GM23338 (cell line): Measurements from ENCODE around the gene PALMD. TPM values are rescaled to one million over a fixed set of nuclear protein-coding genes. Genes with fewer than 3 reads are reported as not detected.

Source experiments
- ATAC-seq: fragments of 200-7000 bp; cut with Tn5 transposase; 3 replicates; pipeline ENCODE4 v1.9.1; 2020
- DNase-seq: peaks from one replicate; pipeline ENCODE4 v3.0.0-alpha.2; 2015; ENCODE audit warnings: low spot score
- H2AFZ ChIP-seq: fragments of 200-600 bp; sonication (generic); 2 replicates; pipeline ENCODE4 v1.8.0; 2016; ENCODE audit warnings: antibody characterized with exemption, mild to moderate bottlenecking, moderate library complexity
- H3F3A ChIP-seq: fragments of 200-600 bp; sonication (generic); replicated peaks from 2 replicates; pipeline ENCODE4 v1.8.0; 2017; ENCODE audit warnings: antibody characterized with exemption, mixed run types, low read depth
- H3K27ac ChIP-seq: fragments of 200-600 bp; sonication (generic); 2 replicates; pipeline ENCODE4 v1.6.1; 2016; ENCODE audit warnings: low read depth
- H3K27me3 ChIP-seq: fragments of 200-600 bp; sonication (generic); 2 replicates; pipeline ENCODE4 v1.8.0; 2016; ENCODE audit warnings: mild to moderate bottlenecking, mixed run types, moderate library complexity; ENCODE audit not compliant: insufficient read depth
- H3K36me3 ChIP-seq: fragments of 200-600 bp; sonication (generic); 2 replicates; pipeline ENCODE4 v1.8.0; 2016; ENCODE audit warnings: mild to moderate bottlenecking; ENCODE audit not compliant: insufficient read depth
- H3K4me1 ChIP-seq: fragments of 200-600 bp; sonication (generic); 2 replicates; pipeline ENCODE4 v1.8.0; 2016; ENCODE audit warnings: mild to moderate bottlenecking, moderate library complexity; ENCODE audit not compliant: insufficient read depth
- H3K4me2 ChIP-seq: fragments of 200-600 bp; sonication (generic); 2 replicates; pipeline ENCODE4 v1.7.1; 2017; ENCODE audit warnings: mixed run types
- H3K4me3 ChIP-seq: fragments of 200-600 bp; sonication (generic); 2 replicates; pipeline ENCODE4 v1.6.1; 2016; ENCODE audit warnings: mixed run types
- H3K79me2 ChIP-seq: fragments of 200-600 bp; sonication (generic); replicated peaks from 2 replicates; pipeline ENCODE4 v1.8.0; 2017; ENCODE audit warnings: mild to moderate bottlenecking; ENCODE audit not compliant: insufficient read depth
- H3K9me2 ChIP-seq: fragments of 200-600 bp; sonication (generic); 2 replicates; pipeline ENCODE4 v1.8.0; 2017; ENCODE audit not compliant: insufficient read depth
- H4K20me1 ChIP-seq: fragments of 200-600 bp; sonication (generic); replicated peaks from 2 replicates; pipeline ENCODE4 v1.8.0; 2017; ENCODE audit warnings: mild to moderate bottlenecking; ENCODE audit not compliant: insufficient read depth
- H3K27ac Mint-ChIP-seq: 2 replicates; pipeline ENCODE4 v1.8.0; 2020; ENCODE audit warnings: inconsistent platforms, mild to moderate bottlenecking, moderate library complexity, mixed read lengths
- H3K27me3 Mint-ChIP-seq: 3 replicates; pipeline ENCODE4 v1.8.0; 2022; ENCODE audit warnings: low read depth, mild to moderate bottlenecking, moderate library complexity, mixed read lengths, inconsistent platforms; ENCODE audit not compliant: insufficient read depth, poor library complexity
- H3K36me3 Mint-ChIP-seq: 3 replicates; pipeline ENCODE4 v1.8.0; 2021; ENCODE audit warnings: low read depth, mild to moderate bottlenecking, inconsistent platforms, moderate library complexity, mixed read lengths
- H3K4me1 Mint-ChIP-seq: 3 replicates; pipeline ENCODE4 v1.8.0; 2020; ENCODE audit warnings: mild to moderate bottlenecking, inconsistent platforms, mixed read lengths
- H3K4me3 Mint-ChIP-seq: 3 replicates; pipeline ENCODE4 v1.8.0; 2021; ENCODE audit warnings: moderate library complexity, mild to moderate bottlenecking, inconsistent platforms, mixed read lengths
- H3K9me3 Mint-ChIP-seq: 3 replicates; pipeline ENCODE4 v1.8.0; 2020; ENCODE audit warnings: moderate library complexity, mild to moderate bottlenecking, inconsistent platforms, mixed read lengths
- CREB1 ChIP-seq: fragments of 250-450 bp; sonication (Bioruptor Pico); IDR thresholded peaks from 2 replicates; pipeline ENCODE4 v1.5.0; 2020; ENCODE audit warnings: low read depth, mild to moderate bottlenecking, moderate library complexity
- EZH2 ChIP-seq: fragments of 200-600 bp; sonication (generic); IDR thresholded peaks from one replicate; pipeline ENCODE4 v1.8.0; 2017; ENCODE audit warnings: antibody characterized with exemption, mild to moderate bottlenecking, low read depth; ENCODE audit not compliant: unreplicated experiment
- EZH2phosphoT487 ChIP-seq: fragments of 200-600 bp; sonication (generic); IDR thresholded peaks from one replicate; pipeline ENCODE4 v1.8.1; 2018; ENCODE audit warnings: antibody characterized with exemption; ENCODE audit not compliant: unreplicated experiment
- NANOG ChIP-seq: IDR thresholded peaks from 2 replicates; pipeline ENCODE4 v1.6.1; 2016; ENCODE audit warnings: antibody characterized with exemption, borderline replicate concordance
- POLR2AphosphoS5 ChIP-seq: IDR thresholded peaks from 2 replicates; pipeline ENCODE4 v1.6.1; 2016; ENCODE audit warnings: antibody characterized with exemption, low read depth
- STAT1 ChIP-seq: IDR thresholded peaks from one replicate; pipeline ENCODE4 v1.6.1; 2016; ENCODE audit warnings: antibody characterized with exemption; ENCODE audit not compliant: unreplicated experiment
- polyA plus RNA-seq: library from polyadenylated mRNA; unstranded; fragments of >200 nt; fragmentation: Nextera tagmentation; extraction: Ambion mirVana; gene quantifications from 2 replicates; pipeline ENCODE4 v1.2.1, GENCODE V29; 2016
- total RNA-seq: library from RNA; depleted of rRNA; stranded (reverse); fragments of >200 nt; shearing (Covaris generic); gene quantifications from 2 replicates; pipeline ENCODE4 v1.2.3, GENCODE V29; 2014
- TF ChIP-seq, protein P1 (sequence below): IDR thresholded peaks from 2 replicates; pipeline ENCODE4 v1.6.1; 2016; ENCODE audit warnings: antibody characterized with exemption
- TF ChIP-seq, protein P2 (sequence below), 2 experiments: fragments of 200-600 bp in 1 of 2; sonication (generic) in 1 of 2; conservative IDR thresholded peaks; 2 replicates each; pipeline versions ENCODE4 v1.5.1 to v1.6.1; 2016 to 2017; ENCODE audit warnings: antibody characterized with exemption in 2 of 2, low read depth in 2 of 2, mild to moderate bottlenecking in 2 of 2, moderate library complexity in 1 of 2
- TF ChIP-seq, protein P3 (sequence below): IDR thresholded peaks from one replicate; pipeline ENCODE4 v1.6.1; 2018; ENCODE audit warnings: antibody characterized with exemption; ENCODE audit not compliant: unreplicated experiment

PALMD gene
- total and polyA plus RNA-seq, 2 experiments from 2014 or later: not detected

DNA sequence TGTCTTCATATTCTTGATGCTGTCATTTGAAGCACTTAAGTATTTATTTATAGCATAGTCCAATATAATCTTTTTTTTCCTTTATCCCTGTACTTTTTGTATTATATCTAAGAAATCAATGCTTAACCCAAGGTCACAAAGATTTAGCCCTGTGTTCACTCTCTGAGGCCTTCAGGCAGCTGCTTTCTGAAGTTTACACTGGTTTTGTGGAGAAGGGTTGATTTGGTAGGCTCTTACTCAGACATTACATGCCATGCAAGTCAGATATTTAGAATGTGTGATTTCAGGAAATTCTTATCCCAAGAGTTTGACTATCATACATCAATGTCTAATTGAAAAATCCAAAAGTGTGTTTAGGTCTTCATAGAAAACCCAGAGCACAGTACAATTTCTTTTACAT is 56.3 kb downstream of the PALMD start:
- H3K4me3 ChIP-seq: no peak overlapping the region
- ATAC-seq: no peak
- Mint-ChIP-seq H3K4me3 (no peak overlapping the region), H3K36me3 (peaks cover 6% of the 10 kb centered on the region; the same call in 1 of the 3 replicates), H3K9me3 (no peaks in the 10 kb centered on the region; the same call in 1 of the 3 replicates), H3K27ac (no peak overlapping the region), H3K4me1 (0 out of 3 replicates have a peak, but pooled peaks cover 2% of the 10 kb centered on the region), H3K27me3 (peaks cover 4% of the 10 kb centered on the region)
- no peaks in the 10 kb centered on the region for H3K4me1 ChIP-seq
- no peaks in the 10 kb centered on the region for H3K79me2 ChIP-seq
- H2AFZ ChIP-seq: no peak overlapping the region
- TF ChIP-seq, protein P1, sequence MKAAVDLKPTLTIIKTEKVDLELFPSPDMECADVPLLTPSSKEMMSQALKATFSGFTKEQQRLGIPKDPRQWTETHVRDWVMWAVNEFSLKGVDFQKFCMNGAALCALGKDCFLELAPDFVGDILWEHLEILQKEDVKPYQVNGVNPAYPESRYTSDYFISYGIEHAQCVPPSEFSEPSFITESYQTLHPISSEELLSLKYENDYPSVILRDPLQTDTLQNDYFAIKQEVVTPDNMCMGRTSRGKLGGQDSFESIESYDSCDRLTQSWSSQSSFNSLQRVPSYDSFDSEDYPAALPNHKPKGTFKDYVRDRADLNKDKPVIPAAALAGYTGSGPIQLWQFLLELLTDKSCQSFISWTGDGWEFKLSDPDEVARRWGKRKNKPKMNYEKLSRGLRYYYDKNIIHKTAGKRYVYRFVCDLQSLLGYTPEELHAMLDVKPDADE: no peak
- TF ChIP-seq CREB1 (CRISPR knock-in tag) (no peak), EZH2phosphoT487 (no peak), NANOG (no peak), POLR2AphosphoS5 (no peak)
- TF ChIP-seq, protein P2, sequence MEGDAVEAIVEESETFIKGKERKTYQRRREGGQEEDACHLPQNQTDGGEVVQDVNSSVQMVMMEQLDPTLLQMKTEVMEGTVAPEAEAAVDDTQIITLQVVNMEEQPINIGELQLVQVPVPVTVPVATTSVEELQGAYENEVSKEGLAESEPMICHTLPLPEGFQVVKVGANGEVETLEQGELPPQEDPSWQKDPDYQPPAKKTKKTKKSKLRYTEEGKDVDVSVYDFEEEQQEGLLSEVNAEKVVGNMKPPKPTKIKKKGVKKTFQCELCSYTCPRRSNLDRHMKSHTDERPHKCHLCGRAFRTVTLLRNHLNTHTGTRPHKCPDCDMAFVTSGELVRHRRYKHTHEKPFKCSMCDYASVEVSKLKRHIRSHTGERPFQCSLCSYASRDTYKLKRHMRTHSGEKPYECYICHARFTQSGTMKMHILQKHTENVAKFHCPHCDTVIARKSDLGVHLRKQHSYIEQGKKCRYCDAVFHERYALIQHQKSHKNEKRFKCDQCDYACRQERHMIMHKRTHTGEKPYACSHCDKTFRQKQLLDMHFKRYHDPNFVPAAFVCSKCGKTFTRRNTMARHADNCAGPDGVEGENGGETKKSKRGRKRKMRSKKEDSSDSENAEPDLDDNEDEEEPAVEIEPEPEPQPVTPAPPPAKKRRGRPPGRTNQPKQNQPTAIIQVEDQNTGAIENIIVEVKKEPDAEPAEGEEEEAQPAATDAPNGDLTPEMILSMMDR (conservative IDR thresholded peaks at IDR 0.05; ENCODE audit: low read depth in 2 of 2): no peak
- TF ChIP-seq, protein P3, sequence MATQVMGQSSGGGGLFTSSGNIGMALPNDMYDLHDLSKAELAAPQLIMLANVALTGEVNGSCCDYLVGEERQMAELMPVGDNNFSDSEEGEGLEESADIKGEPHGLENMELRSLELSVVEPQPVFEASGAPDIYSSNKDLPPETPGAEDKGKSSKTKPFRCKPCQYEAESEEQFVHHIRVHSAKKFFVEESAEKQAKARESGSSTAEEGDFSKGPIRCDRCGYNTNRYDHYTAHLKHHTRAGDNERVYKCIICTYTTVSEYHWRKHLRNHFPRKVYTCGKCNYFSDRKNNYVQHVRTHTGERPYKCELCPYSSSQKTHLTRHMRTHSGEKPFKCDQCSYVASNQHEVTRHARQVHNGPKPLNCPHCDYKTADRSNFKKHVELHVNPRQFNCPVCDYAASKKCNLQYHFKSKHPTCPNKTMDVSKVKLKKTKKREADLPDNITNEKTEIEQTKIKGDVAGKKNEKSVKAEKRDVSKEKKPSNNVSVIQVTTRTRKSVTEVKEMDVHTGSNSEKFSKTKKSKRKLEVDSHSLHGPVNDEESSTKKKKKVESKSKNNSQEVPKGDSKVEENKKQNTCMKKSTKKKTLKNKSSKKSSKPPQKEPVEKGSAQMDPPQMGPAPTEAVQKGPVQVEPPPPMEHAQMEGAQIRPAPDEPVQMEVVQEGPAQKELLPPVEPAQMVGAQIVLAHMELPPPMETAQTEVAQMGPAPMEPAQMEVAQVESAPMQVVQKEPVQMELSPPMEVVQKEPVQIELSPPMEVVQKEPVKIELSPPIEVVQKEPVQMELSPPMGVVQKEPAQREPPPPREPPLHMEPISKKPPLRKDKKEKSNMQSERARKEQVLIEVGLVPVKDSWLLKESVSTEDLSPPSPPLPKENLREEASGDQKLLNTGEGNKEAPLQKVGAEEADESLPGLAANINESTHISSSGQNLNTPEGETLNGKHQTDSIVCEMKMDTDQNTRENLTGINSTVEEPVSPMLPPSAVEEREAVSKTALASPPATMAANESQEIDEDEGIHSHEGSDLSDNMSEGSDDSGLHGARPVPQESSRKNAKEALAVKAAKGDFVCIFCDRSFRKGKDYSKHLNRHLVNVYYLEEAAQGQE: no peak
- H3K27me3 ChIP-seq: no peaks in the 10 kb centered on the region
- H3F3A ChIP-seq: no peaks in the 10 kb centered on the region
- no peak overlapping the region for H3K27ac ChIP-seq
- H3K4me2 ChIP-seq: no peak overlapping the region
- H3K36me3 ChIP-seq: no peaks in the 10 kb centered on the region
- no peaks in the 10 kb centered on the region for H4K20me1 ChIP-seq
- DNase-seq: no peak
- H3K9me2 ChIP-seq: 0 out of 2 replicates have a peak, but pooled peaks cover 3% of the 10 kb centered on the region

DNA sequence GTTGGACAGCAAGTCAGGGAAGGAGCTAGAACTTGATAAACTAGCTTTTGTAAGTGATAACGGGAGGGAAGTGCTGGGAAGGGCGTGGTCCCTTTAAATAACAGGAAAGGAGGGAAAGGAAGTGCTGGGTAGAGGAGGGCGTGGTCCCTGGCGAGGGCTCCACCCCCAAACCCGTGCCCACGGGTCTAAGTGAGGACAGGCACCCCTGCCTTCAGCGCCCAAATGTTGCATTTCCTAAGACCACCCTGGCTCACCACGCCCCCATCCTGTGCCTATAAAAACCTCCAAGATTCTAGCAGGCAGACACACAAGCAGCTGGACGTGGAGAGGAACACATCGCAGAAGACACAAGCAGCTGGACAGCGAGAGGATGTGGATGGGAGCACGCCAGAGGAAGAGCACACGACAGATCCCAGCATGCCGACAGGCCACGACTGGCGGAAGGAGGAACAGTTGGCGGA is 58.5 kb downstream of the PALMD start:
- Mint-ChIP-seq H3K4me3 (no peak overlapping the region), H3K4me1 (0 out of 3 replicates have a peak, but pooled peaks cover 2% of the 10 kb centered on the region), H3K27me3 (peaks cover 4% of the 10 kb centered on the region), H3K27ac (peak overlapping the region; percentile 65; the same call in 1 of the 2 replicates), H3K9me3 (no peaks in the 10 kb centered on the region; the same call in 1 of the 3 replicates), H3K36me3 (peaks cover 10% of the 10 kb centered on the region; the same call in 1 of the 3 replicates)
- no peaks in the 10 kb centered on the region for H4K20me1 ChIP-seq
- no peak overlapping the region for H3K27ac ChIP-seq
- no peak overlapping the region for H3K4me3 ChIP-seq
- H3K79me2 ChIP-seq: no peaks in the 10 kb centered on the region
- no peak for ATAC-seq
- no peaks in the 10 kb centered on the region for H3F3A ChIP-seq
- H3K27me3 ChIP-seq: no peaks in the 10 kb centered on the region
- no peaks in the 10 kb centered on the region for H3K4me1 ChIP-seq
- no peak for DNase-seq
- no peaks in the 10 kb centered on the region for H3K36me3 ChIP-seq
- TF ChIP-seq NANOG: no peak
- TF ChIP-seq STAT1: no peak
- no peak for TF ChIP-seq EZH2
- TF ChIP-seq, protein P2 (conservative IDR thresholded peaks at IDR 0.05; ENCODE audit: low read depth in 2 of 2): no peak
- TF ChIP-seq, protein P1: no peak
- TF ChIP-seq, protein P3: no peak
- H2AFZ ChIP-seq: no peak overlapping the region
- H3K9me2 ChIP-seq: 0 out of 2 replicates have a peak, but pooled peaks cover 3% of the 10 kb centered on the region
- no peak overlapping the region for H3K4me2 ChIP-seq
